ENCODE results near the gene DLGAP4. TPM values are rescaled to one million over a fixed set of nuclear protein-coding genes. Genes with fewer than 3 reads are reported as not detected.

DLGAP4 gene
- total RNA-seq, 2 donors from 2014 or later: 62.9 to 78.2 TPM

GRCh38 chr20:36359668-36360406 lies 53.7 kb downstream of the DLGAP4 start:
- Histone ChIP-seq H3K9me3 (ENCODE audit: control insufficient read depth, low read length) (no peaks in the 10 kb centered on the region), H3K27ac (ENCODE audit: low read depth, low read length) (no peak overlapping the region), H3K36me3 (ENCODE audit: control insufficient read depth, insufficient read depth, low read length) (no peaks in the 10 kb centered on the region), H3K9ac (ENCODE audit: extremely low read depth, low read length, poor library complexity, severe bottlenecking) (no peak overlapping the region), H3K4me3 (ENCODE audit: low read length) (no peak overlapping the region), H3K4me1 (ENCODE audit: control insufficient read depth, insufficient read depth, low read length) (no peaks in the 10 kb centered on the region), H3K27me3 (ENCODE audit: control insufficient read depth, insufficient read depth, low read length, poor library complexity, severe bottlenecking) (no peaks in the 10 kb centered on the region)
- Mint-ChIP-seq H3K9me3 (no peaks in the 10 kb centered on the region), H3K4me1 (no peaks in the 10 kb centered on the region), H3K27me3 (ENCODE audit: insufficient read depth) (no peaks in the 10 kb centered on the region), H3K27ac (no peak overlapping the region), H3K4me3 (no peak overlapping the region), H3K36me3 (ENCODE audit: low read depth) (no peaks in the 10 kb centered on the region)
- DNase-seq: no peak
- TF ChIP-seq CTCF (conservative IDR thresholded peaks at IDR 0.05): no peak
- 93 to 97% methylated on average over 6 to 11 of the region's 11 CpGs for WGBS, 2 experiments (ENCODE audit: insufficient coverage in 1 of 2, insufficient read length in 1 of 2)

- Mint-ChIP-seq H3K4me1 (no peaks in the 10 kb centered on the region), H3K27me3 (ENCODE audit: insufficient read depth) (no peaks in the 10 kb centered on the region), H3K36me3 (ENCODE audit: low read depth) (no peaks in the 10 kb centered on the region), H3K27ac (no peak overlapping the region), H3K4me3 (no peak overlapping the region), H3K9me3 (no peaks in the 10 kb centered on the region)
- WGBS, 2 experiments (ENCODE audit: insufficient coverage in 1 of 2, insufficient read length in 1 of 2): 79 to 89% methylated on average over 3 to 10 of the region's 10 CpGs
- Histone ChIP-seq H3K36me3 (ENCODE audit: control insufficient read depth, insufficient read depth, low read length) (no peaks in the 10 kb centered on the region), H3K4me1 (ENCODE audit: control insufficient read depth, insufficient read depth, low read length) (no peaks in the 10 kb centered on the region), H3K27me3 (ENCODE audit: control insufficient read depth, insufficient read depth, low read length, poor library complexity, severe bottlenecking) (no peaks in the 10 kb centered on the region), H3K9me3 (ENCODE audit: control insufficient read depth, low read length) (no peaks in the 10 kb centered on the region), H3K9ac (ENCODE audit: extremely low read depth, low read length, poor library complexity, severe bottlenecking) (no peak overlapping the region), H3K27ac (ENCODE audit: low read depth, low read length) (no peak overlapping the region), H3K4me3 (ENCODE audit: low read length) (no peak overlapping the region)
- DNase-seq: no peak
- no peak for TF ChIP-seq CTCF (conservative IDR thresholded peaks at IDR 0.05)
These were observed 54.3 kb downstream of the DLGAP4 start for GRCh38 chr20:36360429-36360828.

GRCh38 chr20:36361406-36361805 lies 55.3 kb downstream of the DLGAP4 start:
- Histone ChIP-seq H3K36me3 (ENCODE audit: control insufficient read depth, insufficient read depth, low read length) (no peaks in the 10 kb centered on the region), H3K27ac (ENCODE audit: low read depth, low read length) (no peak overlapping the region), H3K9me3 (ENCODE audit: control insufficient read depth, low read length) (no peaks in the 10 kb centered on the region), H3K27me3 (ENCODE audit: control insufficient read depth, insufficient read depth, low read length, poor library complexity, severe bottlenecking) (no peaks in the 10 kb centered on the region), H3K4me1 (ENCODE audit: control insufficient read depth, insufficient read depth, low read length) (no peaks in the 10 kb centered on the region), H3K4me3 (ENCODE audit: low read length) (no peak overlapping the region), H3K9ac (ENCODE audit: extremely low read depth, low read length, poor library complexity, severe bottlenecking) (no peak overlapping the region)
- Mint-ChIP-seq H3K27me3 (ENCODE audit: insufficient read depth) (no peaks in the 10 kb centered on the region), H3K4me3 (no peak overlapping the region), H3K36me3 (ENCODE audit: low read depth) (no peaks in the 10 kb centered on the region), H3K27ac (no peak overlapping the region), H3K4me1 (no peaks in the 10 kb centered on the region), H3K9me3 (no peaks in the 10 kb centered on the region)
- no peak for DNase-seq
- WGBS, 2 experiments (ENCODE audit: insufficient coverage in 1 of 2, insufficient read length in 1 of 2): 49 to 86% methylated on average over 3 to 9 of the region's 9 CpGs
- TF ChIP-seq CTCF (conservative IDR thresholded peaks at IDR 0.05): no peak

Measured in endodermal cell (in vitro differentiated cells).